IMR-90 (cell line): ENCODE measurements around the gene AHCTF1. TPM values are rescaled to one million over a fixed set of nuclear protein-coding genes. Genes with fewer than 3 reads are reported as not detected.
A peak's percentile ranks its signal among the peaks of the same experiment; 100 is the strongest.

ENCODE experiments used
- ATAC-seq: fragments of 200-7000 bp; cut with Tn5 transposase; 2 replicates; pipeline ENCODE4 v1.9.1; 2020; ENCODE audit warnings: low read depth, mild to moderate bottlenecking, moderate library complexity
- BruUV-seq: library from RNA; stranded (reverse); fragments of 400-500 nt; replicated peaks from 2 replicates; lab custom pipeline; 2021; lab: Mats Ljungman, UMichigan
- CTCF ChIA-PET: fragments of 300-600 bp; formaldehyde crosslinking; extraction: SDS; loops from one replicate; lab custom pipeline; 2021; ENCODE audit warnings: antibody characterized with exemption; lab: Yijun Ruan, JAX
- POLR2A ChIA-PET: fragments of 300-600 bp; sonication (Branson Sonifier 250); formaldehyde crosslinking; loops from one replicate; lab custom pipeline; 2022; ENCODE audit warnings: antibody characterized with exemption; ENCODE audit not compliant: unreplicated experiment; lab: Charles Lee
- DNase-seq: peaks from one replicate; pipeline ENCODE4 v3.0.0; 2013
- H2AFZ ChIP-seq: replicated peaks from 2 replicates; pipeline ENCODE3; 2013; ENCODE audit warnings: low read length, mild to moderate bottlenecking; ENCODE audit not compliant: poor library complexity
- H2AK5ac ChIP-seq: 2 replicates; pipeline ENCODE4 v1.6.1; 2013; ENCODE audit warnings: low read depth, low read length, inconsistent platforms
- H2AK9ac ChIP-seq: replicated peaks from 2 replicates; pipeline ENCODE3; 2013; ENCODE audit warnings: mild to moderate bottlenecking, low read depth, low read length, moderate library complexity; ENCODE audit not compliant: poor library complexity
- H2BK120ac ChIP-seq: 2 replicates; pipeline ENCODE4 v1.6.1; 2013; ENCODE audit warnings: low read depth, low read length, inconsistent platforms
- H2BK15ac ChIP-seq: 3 replicates; pipeline ENCODE4 v1.6.1; 2013; ENCODE audit warnings: low read depth, low read length, inconsistent platforms
- H2BK20ac ChIP-seq: 2 replicates; pipeline ENCODE4 v1.6.1; 2013; ENCODE audit warnings: low read depth, mild to moderate bottlenecking, inconsistent platforms, low read length, moderate library complexity
- H2BK5ac ChIP-seq: 2 replicates; pipeline ENCODE4 v1.6.1; 2013; ENCODE audit warnings: mild to moderate bottlenecking, low read depth, low read length, inconsistent platforms; ENCODE audit not compliant: poor library complexity, severe bottlenecking
- H3K14ac ChIP-seq: replicated peaks from 2 replicates; pipeline ENCODE4 v1.6.1; 2013; ENCODE audit warnings: low read depth, low read length, inconsistent platforms
- H3K18ac ChIP-seq: 2 replicates; pipeline ENCODE4 v1.6.1; 2013; ENCODE audit warnings: low read depth, low read length, control low read depth
- H3K23ac ChIP-seq: 2 replicates; pipeline ENCODE4 v1.6.1; 2013; ENCODE audit warnings: low read depth, low read length, inconsistent platforms
- H3K27ac ChIP-seq: 2 replicates; pipeline ENCODE4 v1.5.1; 2013; ENCODE audit warnings: mild to moderate bottlenecking, control low read depth, low read length; ENCODE audit not compliant: insufficient read depth
- H3K27me3 ChIP-seq: 2 replicates; pipeline ENCODE4 v1.6.1; 2013; ENCODE audit warnings: low read length; ENCODE audit not compliant: control insufficient read depth, insufficient read depth
- H3K36me3 ChIP-seq: 2 replicates; pipeline ENCODE4 v1.6.1; 2013; ENCODE audit warnings: low read length, mixed read lengths; ENCODE audit not compliant: control insufficient read depth, insufficient read depth
- H3K4ac ChIP-seq: 2 replicates; pipeline ENCODE4 v1.6.1; 2013; ENCODE audit warnings: low read depth, low read length, inconsistent platforms
- H3K4me1 ChIP-seq: 2 replicates; pipeline ENCODE4 v1.6.1; 2013; ENCODE audit warnings: low read length, mixed read lengths; ENCODE audit not compliant: control insufficient read depth, insufficient read depth
- H3K4me2 ChIP-seq: 2 replicates; pipeline ENCODE4 v1.6.1; 2013; ENCODE audit warnings: low read depth, mild to moderate bottlenecking, control low read depth, low read length, moderate library complexity
- H3K4me3 ChIP-seq: 2 replicates; pipeline ENCODE4 v1.5.1; 2013; ENCODE audit warnings: low read depth, mild to moderate bottlenecking, control low read depth, low read length, moderate library complexity; ENCODE audit not compliant: insufficient read depth
- H3K56ac ChIP-seq: 2 replicates; pipeline ENCODE4 v1.6.1; 2013; ENCODE audit warnings: low read length, inconsistent platforms; ENCODE audit not compliant: insufficient read depth; ENCODE audit errors: extremely low read depth
- H3K79me1 ChIP-seq, 2 experiments: 2 replicates each; pipeline ENCODE4 v1.6.1; 2013; ENCODE audit warnings: low read length in 2 of 2, inconsistent platforms in 1 of 2, low read depth in 1 of 2
- H3K9ac ChIP-seq: 2 replicates; pipeline ENCODE4 v1.6.1; 2013; ENCODE audit warnings: low read depth, low read length, control low read depth
- H3K9me1 ChIP-seq: 2 replicates; pipeline ENCODE4 v1.6.1; 2013; ENCODE audit warnings: low read length, inconsistent platforms; ENCODE audit not compliant: insufficient read depth
- H3K9me3 ChIP-seq: 2 replicates; pipeline ENCODE4 v1.6.1; 2013; ENCODE audit warnings: low read length; ENCODE audit not compliant: control insufficient read depth, insufficient read depth
- H4K20me1 ChIP-seq: 2 replicates; pipeline ENCODE4 v1.6.1; 2013; ENCODE audit warnings: low read length, inconsistent platforms; ENCODE audit not compliant: insufficient read depth
- H4K5ac ChIP-seq: 2 replicates; pipeline ENCODE4 v1.6.1; 2013; ENCODE audit warnings: mild to moderate bottlenecking, low read depth, low read length, control low read depth
- H4K8ac ChIP-seq, 2 experiments: 2 replicates each; pipeline ENCODE4 v1.6.1; 2013; ENCODE audit warnings: low read depth in 2 of 2, low read length in 2 of 2, control low read depth in 1 of 2, inconsistent platforms in 1 of 2
- H4K91ac ChIP-seq: 2 replicates; pipeline ENCODE4 v1.6.1; 2013; ENCODE audit warnings: low read depth, low read length, inconsistent platforms; ENCODE audit not compliant: insufficient read depth
- BHLHE40 ChIP-seq: fragments of 150-350 bp; IDR thresholded peaks from 2 replicates; pipeline ENCODE4 v1.6.1; 2016; ENCODE audit warnings: mild to moderate bottlenecking, low read depth, low read length
- CEBPB ChIP-seq: IDR thresholded peaks from 2 replicates; pipeline ENCODE4 v1.6.1; 2012; ENCODE audit warnings: low read depth, low read length, improper control_type of control experiment
- CHD1 ChIP-seq: IDR thresholded peaks from 2 replicates; pipeline ENCODE4 v1.6.1; 2012; ENCODE audit warnings: low read depth, low read length, improper control_type of control experiment
- CTCF ChIP-seq: conservative IDR thresholded peaks from 2 replicates; pipeline ENCODE4 v1.5.1; 2012; ENCODE audit warnings: mild to moderate bottlenecking, low read depth, low read length, improper control_type of control experiment
- FOS ChIP-seq: fragments of 150-350 bp; IDR thresholded peaks from 2 replicates; pipeline ENCODE4 v1.6.1; 2016; ENCODE audit warnings: low read depth, low read length
- MAFK ChIP-seq: IDR thresholded peaks from 2 replicates; pipeline ENCODE4 v1.6.1; 2012; ENCODE audit warnings: low read depth, low read length, improper control_type of control experiment
- MAZ ChIP-seq: IDR thresholded peaks from 2 replicates; pipeline ENCODE4 v1.6.1; 2012; ENCODE audit warnings: low read depth, mild to moderate bottlenecking, low read length, improper control_type of control experiment, moderate library complexity, borderline replicate concordance
- MXI1 ChIP-seq: IDR thresholded peaks from 2 replicates; pipeline ENCODE4 v1.6.1; 2012; ENCODE audit warnings: low read depth, mild to moderate bottlenecking, low read length, moderate library complexity, borderline replicate concordance
- NFE2L2 ChIP-seq: fragments of 150-350 bp; IDR thresholded peaks from 2 replicates; pipeline ENCODE4 v1.6.1; 2016; ENCODE audit warnings: low read depth, mild to moderate bottlenecking, low read length
- POLR2A ChIP-seq: IDR thresholded peaks from 2 replicates; pipeline ENCODE4 v1.6.1; 2012; ENCODE audit warnings: mild to moderate bottlenecking, low read depth, low read length
- RAD21 ChIP-seq: IDR thresholded peaks from 2 replicates; pipeline ENCODE4 v1.6.1; 2012; ENCODE audit warnings: low read length, improper control_type of control experiment
- RCOR1 ChIP-seq: IDR thresholded peaks from 2 replicates; pipeline ENCODE4 v1.6.1; 2012; ENCODE audit warnings: mild to moderate bottlenecking, low read length, improper control_type of control experiment; ENCODE audit not compliant: insufficient replicate concordance
- RFX5 ChIP-seq: IDR thresholded peaks from 2 replicates; pipeline ENCODE4 v1.8.0; 2012; ENCODE audit warnings: low read depth, mild to moderate bottlenecking, low read length, moderate library complexity
- SMC3 ChIP-seq: fragments of 150-350 bp; IDR thresholded peaks from 2 replicates; pipeline ENCODE4 v1.6.1; 2016; ENCODE audit warnings: low read depth, mild to moderate bottlenecking, antibody characterized with exemption, low read length, moderate library complexity
- USF2 ChIP-seq: fragments of 150-350 bp; IDR thresholded peaks from 2 replicates; pipeline ENCODE4 v1.6.1; 2017; ENCODE audit warnings: mild to moderate bottlenecking, antibody characterized with exemption, low read length, low read depth
- WGBS, 2 experiments: methylation state at CpG; one replicate each; pipeline versions ENCODE4 v1.1.5 to v1.1.7; 2013; ENCODE audit warnings: missing lambda C conversion rate in 2 of 2; ENCODE audit not compliant: insufficient read length in 1 of 2; ENCODE audit errors: extremely low coverage in 2 of 2; 5-methylcytosine and 5-hydroxymethylcytosine counted together
- dilution Hi-C: fragments of 300-500 bp; cut with HindIII; formaldehyde crosslinking; loops from one replicate; pipeline ENCODE4 v1.14.3; 2018; ENCODE audit warnings: low sequenced_read_pairs; ENCODE audit not compliant: unreplicated experiment
- in situ Hi-C: fragments of 300-500 bp; cut with MboI; formaldehyde crosslinking; loops from 3 replicates; pipeline ENCODE4 v1.14.3; 2019; ENCODE audit warnings: low sequenced_read_pairs, inconsistent platforms, mixed read lengths
- intact Hi-C: fragments of 100-400 bp; cut with micrococcal nuclease; formaldehyde crosslinking; loops from 2 replicates; pipeline ENCODE4 v1.10.0; 2022
- polyA plus RNA-seq, 3 experiments: library from polyadenylated mRNA; depleted of rRNA; stranded (reverse); fragments of >200 nt; gene quantifications; 2 replicates each; pipeline ENCODE4 v1.2.3, GENCODE V29; 2012; ENCODE audit warnings: low replicate concordance in 1 of 3
- total RNA-seq: library from RNA; depleted of rRNA; stranded (reverse); fragments of >200 nt; gene quantifications from 2 replicates; pipeline ENCODE4 v1.2.3, GENCODE V29; 2012

AHCTF1 gene
- total and polyA plus RNA-seq, 2 of the 4 experiments (the other 2 are of a cell fraction) = 8.9 to 29.0 TPM

DNA sequence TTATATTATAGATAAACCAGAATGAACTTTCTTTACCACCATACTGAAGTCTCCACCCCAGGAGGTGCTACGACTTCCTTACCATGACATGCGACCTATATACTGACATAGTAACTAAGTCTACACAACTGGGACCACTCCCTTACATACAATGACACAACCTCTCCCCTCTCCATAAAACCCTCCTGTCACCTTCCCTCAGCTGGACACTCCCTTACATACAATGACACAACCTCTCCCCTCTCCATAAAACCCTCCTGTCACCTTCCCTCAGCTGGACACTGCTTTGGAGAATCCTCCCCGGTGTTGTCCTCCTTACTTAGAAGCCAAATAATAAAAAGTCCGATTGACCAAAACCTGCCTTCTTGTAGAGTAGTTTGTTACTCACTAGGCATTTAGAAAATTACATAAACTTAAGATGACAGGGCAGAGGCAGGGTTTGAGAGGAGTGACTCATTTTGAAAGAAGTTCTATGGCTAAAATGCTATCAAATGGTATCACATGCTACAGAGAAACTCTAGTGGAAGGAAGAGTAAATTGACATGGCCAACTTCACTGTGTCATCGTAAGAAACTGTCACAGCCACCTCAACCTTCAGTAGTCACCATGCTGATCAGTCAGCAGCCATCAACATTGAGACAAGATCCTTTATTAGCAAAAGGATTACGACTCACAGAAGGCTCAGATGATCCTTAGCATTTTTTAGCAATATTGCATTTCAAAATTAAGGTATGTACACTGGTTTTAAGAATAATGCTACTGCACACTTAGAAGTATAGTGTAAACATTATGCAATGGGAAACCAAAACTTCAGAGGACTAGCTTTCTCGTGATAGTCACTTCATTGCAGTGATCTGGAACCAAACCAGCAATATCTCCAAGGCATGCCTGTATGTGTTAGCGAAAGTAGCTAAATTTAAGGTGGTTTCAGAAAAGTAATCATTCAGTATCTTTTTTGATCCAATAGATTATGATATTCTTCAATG lies 56.4 kb downstream of the AHCTF1 start:
- H2BK15ac ChIP-seq = 0 out of 3 replicates have a peak overlapping the region, but pooled peaks have one; percentile 7
- H3K79me1 ChIP-seq = peaks cover 46 to 48% of the 10 kb centered on the region in 2 experiments
- peaks cover 26% of the 10 kb centered on the region for H3K36me3 ChIP-seq
- no peak overlapping the region for H4K5ac ChIP-seq
- no TSS peak for BruUV-seq
- peak overlapping the region; percentile 88 for H3K4me2 ChIP-seq
- H3K18ac ChIP-seq = no peak overlapping the region
- H2AK5ac ChIP-seq = no peak overlapping the region
- dilution Hi-C loops (no loop called here), intact Hi-C loops (no loop called here), in situ Hi-C loops (no loop called here)
- ChIA-PET POLR2A (no interaction called here), CTCF (no interaction called here)
- H4K91ac ChIP-seq = peak overlapping the region; percentile 22; the same call in 1 of the 2 replicates
- H3K27ac ChIP-seq = peak overlapping the region; percentile 67; the same call in 1 of the 2 replicates
- no peak overlapping the region; the same call in 1 of the 2 replicates for H3K9ac ChIP-seq
- WGBS, 2 experiments = 75% methylated on average over 2 of the region's 8 CpGs; no CpG with 5 or more reads in 1 of the 2 experiments
- peak overlapping the region; percentile 22 for H2AK9ac ChIP-seq
- H4K8ac ChIP-seq = peak overlapping the region in 1 of 2 experiments; percentile 18; a peak in 1 of 4 replicates
- no peaks in the 10 kb centered on the region for H3K9me3 ChIP-seq
- peaks cover 5% of the 10 kb centered on the region for H3K4me1 ChIP-seq
- H3K23ac ChIP-seq = peak overlapping the region; percentile 57; the same call in 1 of the 2 replicates
- H2BK20ac ChIP-seq = no peak overlapping the region
- peak overlapping the region; percentile 53 for H3K4ac ChIP-seq
- no peak overlapping the region for H3K4me3 ChIP-seq
- 0 out of 2 replicates have a peak overlapping the region, but pooled peaks have one; percentile 23 for H3K14ac ChIP-seq
- no peak overlapping the region for H2BK120ac ChIP-seq
- ATAC-seq = peak; percentile 91
- peaks cover 9% of the 10 kb centered on the region; the same call in 1 of the 2 replicates for H4K20me1 ChIP-seq
- H2AFZ ChIP-seq = no peak overlapping the region
- H2BK5ac ChIP-seq = peak overlapping the region; percentile 43
- no peak overlapping the region for H3K56ac ChIP-seq
- peak; percentile 88 for DNase-seq
- no peaks in the 10 kb centered on the region for H3K27me3 ChIP-seq
- peaks cover 7% of the 10 kb centered on the region for H3K9me1 ChIP-seq
- TF ChIP-seq MAZ = no peak
- peak; percentile 20; the same call in 1 of the 2 replicates for TF ChIP-seq MAFK
- TF ChIP-seq USF2 = no peak
- no peak for TF ChIP-seq RAD21
- peak; percentile 29; the same call in 1 of the 2 replicates for TF ChIP-seq MXI1
- TF ChIP-seq CHD1 = no peak
- TF ChIP-seq NFE2L2 = 0 out of 2 replicates have a peak, but pooled peaks have one; percentile 26
- peak; percentile 57 for TF ChIP-seq FOS
- TF ChIP-seq BHLHE40 = no peak
- peak; percentile 48; the same call in 1 of the 2 replicates for TF ChIP-seq CEBPB
- no peak for TF ChIP-seq POLR2A
- no peak for TF ChIP-seq SMC3
- TF ChIP-seq RFX5 = no peak
- no peak for TF ChIP-seq RCOR1
- no peak for TF ChIP-seq CTCF
